ENCODE data around the gene RAPGEF5.

RAPGEF5 gene

GRCh38 chr7:22204312-22204711 is 152.6 kb downstream of the RAPGEF5 start:
- H3K4me3 ChIP-seq (ENCODE audit: low read depth, low read length): no peak overlapping the region
- DNase-seq (ENCODE audit: low read depth): no peak

DNA sequence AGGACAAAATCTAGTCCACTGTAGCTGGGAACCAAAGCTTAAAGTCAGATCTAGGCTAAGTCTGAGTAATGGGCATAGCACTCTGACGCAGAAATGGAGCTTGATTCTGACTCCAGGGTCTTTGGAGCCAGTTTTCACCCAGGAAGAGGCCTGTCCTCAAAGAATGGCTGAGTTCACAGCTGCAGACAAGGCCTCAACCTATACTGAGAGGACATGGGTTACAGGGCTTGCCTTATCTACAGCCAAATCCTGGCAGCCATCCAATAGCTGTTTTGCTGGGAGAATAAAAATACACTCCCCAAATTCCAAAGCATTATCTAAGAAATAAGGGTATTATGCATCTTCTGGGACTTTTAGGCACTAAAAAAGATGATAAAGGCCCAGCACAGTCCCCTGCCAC is 154.8 kb downstream of the RAPGEF5 start:
- DNase-seq (ENCODE audit: low read depth): no peak
- no peak overlapping the region for H3K4me3 ChIP-seq (ENCODE audit: low read depth, low read length)

GRCh38 chr7:22201186-22201880 is 155.6 kb downstream of the RAPGEF5 start:
- no peak for DNase-seq (ENCODE audit: low read depth)
- no peak overlapping the region for H3K4me3 ChIP-seq (ENCODE audit: low read depth, low read length)

DNA sequence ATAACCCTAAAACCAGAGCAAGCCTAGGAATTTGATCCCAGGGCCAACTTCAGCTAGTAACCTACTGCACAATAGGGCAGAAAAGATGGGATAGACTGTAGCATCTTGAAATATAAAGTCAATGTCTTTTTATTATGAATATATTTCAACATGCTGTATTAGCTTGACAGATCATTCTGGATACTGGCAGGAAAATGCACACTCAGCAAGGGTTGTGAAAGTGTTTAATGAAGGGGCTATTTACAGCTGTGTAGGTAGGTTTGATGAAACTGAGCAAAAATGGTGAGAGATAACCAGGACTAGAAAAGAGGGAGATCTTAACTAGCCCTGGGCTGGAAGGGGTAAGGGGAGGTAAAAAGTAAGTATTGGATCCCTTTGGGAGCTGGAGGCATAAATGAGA is 156.2 kb downstream of the RAPGEF5 start:
- no peak overlapping the region for H3K4me3 ChIP-seq (ENCODE audit: low read depth, low read length)
- DNase-seq (ENCODE audit: low read depth): no peak

GRCh38 chr7:22200238-22200637 is 156.7 kb downstream of the RAPGEF5 start:
- no peak overlapping the region for H3K4me3 ChIP-seq (ENCODE audit: low read depth, low read length)
- DNase-seq (ENCODE audit: low read depth): no peak

DNA sequence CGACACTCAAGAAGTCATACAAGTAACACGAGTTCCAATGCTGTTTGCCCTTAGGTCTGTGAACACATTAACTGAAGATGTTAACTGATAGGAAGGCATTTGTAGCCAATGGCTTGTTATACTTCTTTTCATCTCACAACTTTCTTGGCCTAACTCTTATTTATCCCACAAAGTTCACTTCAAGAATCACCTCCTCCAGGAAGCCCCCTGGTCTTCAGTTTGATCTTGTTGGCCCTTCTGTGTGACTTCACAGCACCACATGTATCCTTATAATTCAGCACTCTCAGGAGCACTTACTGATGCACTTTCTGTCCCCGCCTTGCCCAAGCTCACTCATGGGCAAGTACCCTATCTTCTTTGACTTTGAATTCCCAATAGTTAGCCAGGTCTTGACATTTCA is 159.6 kb downstream of the RAPGEF5 start:
- no peak for DNase-seq (ENCODE audit: low read depth)
- no peak overlapping the region for H3K4me3 ChIP-seq (ENCODE audit: low read depth, low read length)

DNA sequence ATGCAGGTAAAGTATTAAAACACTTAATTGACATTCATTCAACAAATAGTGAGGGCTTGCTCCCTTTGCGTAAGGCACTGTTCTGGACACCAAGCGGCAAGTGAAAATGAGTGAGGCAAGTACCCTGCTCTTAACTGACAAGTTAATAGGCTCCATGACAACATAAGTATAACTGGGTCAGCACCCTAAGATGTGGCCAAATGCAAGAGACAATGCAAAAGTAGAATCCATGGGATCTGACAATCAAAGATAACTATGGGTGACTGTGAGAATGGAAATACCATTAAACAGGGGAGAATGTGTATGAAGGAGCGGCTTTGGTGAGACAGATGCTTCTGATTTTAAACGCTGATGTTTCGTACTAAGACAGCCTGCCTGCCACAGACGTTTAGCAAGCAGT is 160.5 kb downstream of the RAPGEF5 start:
- H3K4me3 ChIP-seq (ENCODE audit: low read depth, low read length): no peak overlapping the region
- DNase-seq (ENCODE audit: low read depth): no peak

- H3K4me3 ChIP-seq (ENCODE audit: low read depth, low read length): no peak overlapping the region
- DNase-seq (ENCODE audit: low read depth): no peak
These were observed 161.4 kb downstream of the RAPGEF5 start for GRCh38 chr7:22195397-22196172.

GRCh38 chr7:22194658-22195273 is 162.2 kb downstream of the RAPGEF5 start:
- no peak for DNase-seq (ENCODE audit: low read depth)
- H3K4me3 ChIP-seq (ENCODE audit: low read depth, low read length): no peak overlapping the region

DNA sequence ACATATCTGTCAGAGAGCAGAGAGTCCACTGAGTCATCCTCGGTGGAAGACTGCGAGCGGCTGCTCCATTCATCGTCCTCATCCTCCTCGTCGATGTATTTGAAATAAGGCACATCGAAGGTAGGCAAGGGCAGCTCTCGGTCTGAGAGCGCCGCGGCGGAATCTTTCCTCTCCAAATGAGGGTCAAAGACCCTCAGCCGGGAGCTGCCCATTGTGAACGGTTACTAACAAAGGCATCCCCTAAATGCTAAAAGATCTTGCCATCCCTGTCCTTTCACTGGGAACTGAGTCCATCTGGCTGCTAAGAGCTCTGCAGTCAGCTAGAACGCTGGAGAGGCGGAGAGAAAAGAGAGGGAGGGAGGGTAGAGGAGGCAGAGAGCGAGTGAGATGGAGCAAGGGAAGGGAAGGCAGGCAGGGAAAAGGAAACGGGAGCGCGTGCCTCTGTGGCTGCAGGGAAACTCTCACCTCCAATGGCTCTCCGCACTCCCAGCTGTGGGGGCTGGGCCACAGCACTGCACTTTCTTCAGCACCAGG is 163.4 kb downstream of the RAPGEF5 start:
- H3K4me3 ChIP-seq (ENCODE audit: low read depth, low read length): peak overlapping the region; percentile 39
- peak; percentile 18 for DNase-seq (ENCODE audit: low read depth)

GRCh38 chr7:22192801-22193200 is 164.2 kb downstream of the RAPGEF5 start:
- no peak for DNase-seq (ENCODE audit: low read depth)
- no peak overlapping the region for H3K4me3 ChIP-seq (ENCODE audit: low read depth, low read length)

DNA sequence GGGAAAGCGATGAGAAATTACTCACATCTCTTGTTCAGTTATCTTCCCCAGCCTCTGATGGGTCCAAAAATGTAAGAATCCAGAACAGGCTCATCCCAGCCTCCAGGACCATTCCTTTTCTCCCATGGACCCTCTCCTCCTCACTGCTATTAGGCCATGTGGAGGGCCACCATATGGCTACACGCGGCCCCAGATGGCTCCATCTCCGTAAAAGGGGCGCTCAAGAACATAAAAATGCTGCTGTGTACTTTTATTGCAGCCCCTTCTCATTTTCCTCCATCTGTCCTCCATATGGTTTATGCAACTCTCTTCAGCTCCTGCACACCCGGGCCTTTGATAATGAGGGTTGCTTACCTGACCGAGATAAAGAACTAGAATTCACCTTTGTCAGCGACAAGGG is 166.2 kb downstream of the RAPGEF5 start:
- DNase-seq (ENCODE audit: low read depth): no peak
- no peak overlapping the region for H3K4me3 ChIP-seq (ENCODE audit: low read depth, low read length)

- H3K4me3 ChIP-seq (ENCODE audit: low read depth, low read length): no peak overlapping the region
- DNase-seq (ENCODE audit: low read depth): no peak
These were observed 167.2 kb downstream of the RAPGEF5 start for GRCh38 chr7:22189741-22190140.

DNA sequence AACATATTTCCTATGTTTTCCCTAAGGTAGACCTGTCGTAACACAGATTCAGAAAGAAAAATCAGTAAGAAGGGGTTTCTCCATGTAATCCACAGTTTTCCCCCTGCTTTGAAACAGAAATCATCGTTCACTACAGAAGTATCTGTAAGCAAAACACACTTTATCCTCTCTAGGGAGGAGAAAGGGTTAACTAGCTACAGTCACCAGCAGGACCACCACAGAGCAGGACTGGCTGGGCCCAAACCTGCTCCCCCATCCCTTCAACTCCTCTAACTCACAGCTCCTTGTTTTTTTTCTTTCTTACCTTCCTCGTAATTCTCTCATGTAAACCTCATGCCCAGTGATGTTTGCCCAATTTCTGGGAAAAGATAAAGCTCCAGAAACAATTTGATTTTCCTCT is 167.7 kb downstream of the RAPGEF5 start:
- no peak overlapping the region for H3K4me3 ChIP-seq (ENCODE audit: low read depth, low read length)
- DNase-seq (ENCODE audit: low read depth): no peak

DNA sequence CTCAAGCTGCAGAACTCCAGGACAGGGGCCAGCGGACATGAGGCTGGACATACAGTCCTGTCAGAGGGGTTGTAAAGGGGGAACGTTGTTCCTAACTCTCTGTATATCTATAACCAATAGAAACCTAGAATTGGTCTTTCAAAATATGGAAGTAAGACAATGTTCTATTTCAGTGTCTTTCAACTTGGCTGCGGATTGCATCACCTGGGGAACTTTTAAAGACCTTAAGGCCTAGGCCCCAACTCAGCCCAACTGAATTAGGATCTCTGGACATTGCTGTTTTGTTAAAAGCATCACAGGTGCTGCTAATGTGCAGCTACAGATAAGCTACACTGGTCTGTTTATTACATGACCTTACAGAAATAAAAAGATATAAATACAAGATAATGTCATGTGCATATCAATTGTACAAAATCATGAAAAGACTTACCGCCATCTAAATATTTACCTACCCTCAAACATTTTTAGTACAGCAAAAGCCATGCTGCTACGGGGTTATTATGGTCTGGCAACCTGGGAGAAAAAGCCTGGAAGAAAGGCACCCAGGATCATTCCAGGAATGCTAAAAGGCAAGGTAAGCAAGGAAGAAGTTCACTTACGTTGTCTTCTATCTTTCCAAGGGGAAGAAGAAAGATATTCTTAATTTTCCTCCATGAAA is 169.1 kb downstream of the RAPGEF5 start:
- no peak for DNase-seq (ENCODE audit: low read depth)
- no peak overlapping the region for H3K4me3 ChIP-seq (ENCODE audit: low read depth, low read length)

- H3K4me3 ChIP-seq (ENCODE audit: low read depth, low read length): no peak overlapping the region
- no peak for DNase-seq (ENCODE audit: low read depth)
These were observed 171.4 kb downstream of the RAPGEF5 start for GRCh38 chr7:22185559-22185958.

DNA sequence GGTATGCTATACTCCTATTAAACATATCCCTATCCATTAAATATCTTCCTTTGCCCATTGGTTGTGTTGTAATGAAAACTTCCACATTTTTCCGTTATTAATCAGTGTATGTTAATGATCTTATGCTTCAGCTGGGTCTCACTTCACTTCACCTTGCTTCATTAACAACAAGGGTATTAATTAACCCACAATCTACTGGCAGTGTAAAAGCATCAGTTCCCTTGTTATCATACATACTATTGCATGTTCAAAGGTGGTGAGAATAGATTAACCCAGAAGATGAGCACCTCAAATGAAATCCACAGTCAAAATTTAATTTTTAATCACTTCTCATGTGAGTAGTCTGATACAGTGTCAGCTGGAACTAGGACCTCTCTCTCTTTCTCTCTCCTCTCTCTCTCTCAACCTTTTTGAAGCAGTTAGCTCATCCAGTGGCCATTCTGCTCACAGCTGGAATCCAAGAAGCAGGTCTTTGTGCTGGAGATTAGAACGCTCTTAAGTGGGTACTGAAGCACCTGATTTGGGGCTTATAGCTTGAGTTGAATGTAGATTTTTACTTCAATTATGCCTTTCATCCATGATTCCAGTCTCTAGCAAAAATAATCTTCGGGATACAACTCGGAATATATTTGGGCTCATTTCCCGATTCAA is 172.3 kb downstream of the RAPGEF5 start:
- DNase-seq (ENCODE audit: low read depth): no peak
- no peak overlapping the region for H3K4me3 ChIP-seq (ENCODE audit: low read depth, low read length)

DNA sequence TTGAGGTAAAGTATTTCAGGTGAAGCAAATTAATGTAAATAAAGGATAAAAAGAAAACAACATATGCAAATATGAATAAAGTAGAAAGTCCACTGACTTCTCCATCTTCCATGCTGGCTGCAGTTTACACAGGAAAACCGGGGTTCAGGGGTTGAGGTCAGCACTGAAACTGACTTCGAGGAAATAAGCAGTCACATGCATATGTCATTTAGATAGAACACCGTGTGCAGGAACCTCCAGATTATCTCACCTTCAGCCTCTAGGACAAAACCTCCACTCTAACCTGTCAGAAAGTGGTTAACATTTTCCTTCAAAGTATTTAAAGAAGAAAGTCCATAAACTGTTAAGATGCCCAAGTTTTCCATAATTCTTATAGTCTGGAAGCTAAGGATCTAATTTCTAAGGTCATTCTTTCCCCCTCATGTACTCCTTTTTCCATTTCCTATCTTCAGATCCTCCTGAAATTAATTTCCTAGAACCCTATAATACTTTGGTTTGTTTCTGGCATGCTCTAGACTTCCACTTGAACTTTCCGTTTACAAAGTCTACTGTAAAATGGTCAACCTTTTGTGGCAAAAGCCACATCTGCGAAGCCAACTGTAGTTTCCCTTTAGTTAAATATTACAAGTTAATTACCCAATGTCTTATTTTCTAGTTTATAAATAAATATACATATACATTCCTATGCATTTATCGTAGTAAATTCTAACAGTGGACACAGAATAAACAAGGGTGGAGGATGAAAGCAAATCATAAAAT is 173.3 kb downstream of the RAPGEF5 start:
- H3K4me3 ChIP-seq (ENCODE audit: low read depth, low read length): no peak overlapping the region
- no peak for DNase-seq (ENCODE audit: low read depth)

- no peak overlapping the region for H3K4me3 ChIP-seq (ENCODE audit: low read depth, low read length)
- DNase-seq (ENCODE audit: low read depth): no peak
These were observed 174.8 kb downstream of the RAPGEF5 start for GRCh38 chr7:22182149-22182548.

Measured in skeletal muscle cell (primary cell).